PFSK-1 (cell line): Measurements from ENCODE around the gene CCDC85C.

Experiments
- FOXP2 ChIP-seq: optimal IDR thresholded peaks from 2 replicates; pipeline ENCODE3; 2011; ENCODE audit warnings: borderline replicate concordance, control low read depth, inconsistent platforms; ENCODE audit not compliant: insufficient read depth; ENCODE audit errors: extremely low read length, extremely low read depth
- POLR2AphosphoS5 ChIP-seq: IDR thresholded peaks from 2 replicates; pipeline ENCODE4 v1.6.1; 2012; ENCODE audit warnings: low read depth, mild to moderate bottlenecking, control low read depth, low read length, moderate library complexity
- SIN3A ChIP-seq: IDR thresholded peaks from 2 replicates; pipeline ENCODE4 v1.6.1; 2012; ENCODE audit warnings: mild to moderate bottlenecking, low read length, moderate library complexity, borderline replicate concordance; ENCODE audit not compliant: insufficient read depth
- TAF1 ChIP-seq: IDR thresholded peaks from 2 replicates; pipeline ENCODE4 v1.6.1; 2012; ENCODE audit warnings: low read length, control low read depth, borderline replicate concordance; ENCODE audit not compliant: insufficient read depth
- TF ChIP-seq, protein P1 (sequence below), 2 experiments: IDR thresholded peaks; 2 replicates each; pipeline versions ENCODE4 v1.6.1 to v1.8.0; 2011 to 2012; ENCODE audit warnings: low read depth in 2 of 2, low read length in 2 of 2, control low read depth in 1 of 2, inconsistent platforms in 1 of 2, mild to moderate bottlenecking in 1 of 2, moderate library complexity in 1 of 2; ENCODE audit not compliant: insufficient read depth in 1 of 2

Gene CCDC85C

GRCh38 chr14:99644723-99645544 lies 40.9 kb upstream of the CCDC85C start, which contains the start of gene HHIPL1:
TSS of gene HHIPL1 (plus strand) at chr14:99645129. CDS start at chr14:99645208, 79 bp downstream.
- TF ChIP-seq TAF1 = no peak
- TF ChIP-seq, protein P1, sequence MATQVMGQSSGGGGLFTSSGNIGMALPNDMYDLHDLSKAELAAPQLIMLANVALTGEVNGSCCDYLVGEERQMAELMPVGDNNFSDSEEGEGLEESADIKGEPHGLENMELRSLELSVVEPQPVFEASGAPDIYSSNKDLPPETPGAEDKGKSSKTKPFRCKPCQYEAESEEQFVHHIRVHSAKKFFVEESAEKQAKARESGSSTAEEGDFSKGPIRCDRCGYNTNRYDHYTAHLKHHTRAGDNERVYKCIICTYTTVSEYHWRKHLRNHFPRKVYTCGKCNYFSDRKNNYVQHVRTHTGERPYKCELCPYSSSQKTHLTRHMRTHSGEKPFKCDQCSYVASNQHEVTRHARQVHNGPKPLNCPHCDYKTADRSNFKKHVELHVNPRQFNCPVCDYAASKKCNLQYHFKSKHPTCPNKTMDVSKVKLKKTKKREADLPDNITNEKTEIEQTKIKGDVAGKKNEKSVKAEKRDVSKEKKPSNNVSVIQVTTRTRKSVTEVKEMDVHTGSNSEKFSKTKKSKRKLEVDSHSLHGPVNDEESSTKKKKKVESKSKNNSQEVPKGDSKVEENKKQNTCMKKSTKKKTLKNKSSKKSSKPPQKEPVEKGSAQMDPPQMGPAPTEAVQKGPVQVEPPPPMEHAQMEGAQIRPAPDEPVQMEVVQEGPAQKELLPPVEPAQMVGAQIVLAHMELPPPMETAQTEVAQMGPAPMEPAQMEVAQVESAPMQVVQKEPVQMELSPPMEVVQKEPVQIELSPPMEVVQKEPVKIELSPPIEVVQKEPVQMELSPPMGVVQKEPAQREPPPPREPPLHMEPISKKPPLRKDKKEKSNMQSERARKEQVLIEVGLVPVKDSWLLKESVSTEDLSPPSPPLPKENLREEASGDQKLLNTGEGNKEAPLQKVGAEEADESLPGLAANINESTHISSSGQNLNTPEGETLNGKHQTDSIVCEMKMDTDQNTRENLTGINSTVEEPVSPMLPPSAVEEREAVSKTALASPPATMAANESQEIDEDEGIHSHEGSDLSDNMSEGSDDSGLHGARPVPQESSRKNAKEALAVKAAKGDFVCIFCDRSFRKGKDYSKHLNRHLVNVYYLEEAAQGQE (IDR thresholded peaks at IDR 0.05; ENCODE audit: insufficient read depth in 1 of 2, low read depth in 2 of 2, low read length in 2 of 2) = no peak
- TF ChIP-seq FOXP2 = no peak
- no peak for TF ChIP-seq SIN3A
- TF ChIP-seq POLR2AphosphoS5 = no peak

DNA sequence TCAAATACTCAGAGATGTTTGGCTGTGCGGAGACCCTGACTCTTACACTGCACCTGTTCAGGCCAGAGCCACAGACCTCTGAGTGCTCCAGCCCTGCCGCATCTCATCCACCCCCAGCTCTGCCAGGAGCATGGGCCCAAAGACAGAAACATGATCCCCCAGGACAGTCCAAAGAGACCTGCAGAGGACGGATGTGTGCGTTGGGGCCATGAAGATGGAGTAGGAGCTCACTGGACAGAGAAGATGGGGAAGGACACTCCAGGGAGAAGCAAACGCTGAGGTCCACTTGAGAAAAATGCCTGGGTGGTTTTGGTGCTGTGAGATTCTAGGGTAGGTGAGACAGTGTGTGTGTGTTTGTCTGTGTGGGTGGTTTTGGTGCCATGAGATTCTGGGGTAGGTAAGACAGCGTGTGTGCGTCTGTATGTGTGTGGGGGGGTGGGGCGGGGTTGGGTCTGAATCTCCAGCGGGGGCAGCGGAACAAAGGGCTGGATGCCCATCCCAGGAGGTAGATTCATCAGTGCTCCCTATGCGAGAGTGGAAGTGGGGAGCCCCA lies 40.1 kb upstream of the CCDC85C start:
- no peak for TF ChIP-seq TAF1
- no peak for TF ChIP-seq SIN3A
- TF ChIP-seq POLR2AphosphoS5 = no peak
- TF ChIP-seq, protein P1 (IDR thresholded peaks at IDR 0.05; ENCODE audit: insufficient read depth in 1 of 2, low read depth in 2 of 2, low read length in 2 of 2) = no peak
- TF ChIP-seq FOXP2 = no peak

GRCh38 chr14:99643343-99643742 lies 39.3 kb upstream of the CCDC85C start:
- no peak for TF ChIP-seq TAF1
- TF ChIP-seq, protein P1 (IDR thresholded peaks at IDR 0.05; ENCODE audit: insufficient read depth in 1 of 2, low read depth in 2 of 2, low read length in 2 of 2) = no peak
- no peak for TF ChIP-seq POLR2AphosphoS5

- TF ChIP-seq, protein P1 (IDR thresholded peaks at IDR 0.05; ENCODE audit: insufficient read depth in 1 of 2, low read depth in 2 of 2, low read length in 2 of 2) = no peak
- no peak for TF ChIP-seq SIN3A
- TF ChIP-seq POLR2AphosphoS5 = no peak
- TF ChIP-seq FOXP2 = no peak
- no peak for TF ChIP-seq TAF1
Observed at GRCh38 chr14:99637624-99638023, 33.6 kb upstream of the CCDC85C start.

- TF ChIP-seq, protein P1 (IDR thresholded peaks at IDR 0.05; ENCODE audit: insufficient read depth in 1 of 2, low read depth in 2 of 2, low read length in 2 of 2) = no peak
- TF ChIP-seq TAF1 (no peak), SIN3A (no peak), FOXP2 (no peak), POLR2AphosphoS5 (no peak)
Observed at GRCh38 chr14:99636487-99636886, 32.5 kb upstream of the CCDC85C start.
